H1 (cell line): ENCODE measurements around the gene GSG1L.

Experiments
- CEBPB ChIP-seq: IDR thresholded peaks from 2 replicates; pipeline ENCODE4 v1.6.1; 2012; ENCODE audit warnings: low read depth, low read length
- EGR1 ChIP-seq: IDR thresholded peaks from 2 replicates; pipeline ENCODE4 v1.6.1; 2011; ENCODE audit warnings: low read depth, low read length, borderline replicate concordance
- EP300 ChIP-seq, 2 experiments: IDR thresholded peaks; 1 replicate in 1 of 2; 2 replicates in 1 of 2; pipeline ENCODE4 v1.6.1; 2011 to 2012; ENCODE audit warnings: low read depth in 2 of 2, low read length in 2 of 2, mild to moderate bottlenecking in 2 of 2, borderline replicate concordance in 1 of 2, inconsistent platforms in 1 of 2, moderate library complexity in 1 of 2
- SAP30 ChIP-seq: fragments of 300-600 bp; sonication (generic); IDR thresholded peaks from 2 replicates; pipeline ENCODE4 v1.7.1; 2012; ENCODE audit warnings: low read length, moderate library complexity, mild to moderate bottlenecking, inconsistent platforms; ENCODE audit not compliant: insufficient read depth, insufficient replicate concordance
- SIX5 ChIP-seq: IDR thresholded peaks from 2 replicates; pipeline ENCODE4 v1.6.1; 2011; ENCODE audit warnings: mild to moderate bottlenecking, low read depth, low read length
- SRF ChIP-seq: IDR thresholded peaks from 2 replicates; pipeline ENCODE4 v1.6.1; 2011; ENCODE audit warnings: mild to moderate bottlenecking, low read depth, low read length, moderate library complexity
- SUZ12 ChIP-seq: fragments of 200-600 bp; sonication (generic); IDR thresholded peaks from 2 replicates; pipeline ENCODE4 v1.6.1; 2012; ENCODE audit warnings: mild to moderate bottlenecking, inconsistent platforms, low read length, moderate library complexity, mixed read lengths
- YY1 ChIP-seq: IDR thresholded peaks from 2 replicates; pipeline ENCODE4 v1.6.1; 2011; ENCODE audit warnings: low read depth, mild to moderate bottlenecking, low read length
- TF ChIP-seq, protein P1 (sequence below): IDR thresholded peaks from 2 replicates; pipeline ENCODE4 v1.6.1; 2011; ENCODE audit warnings: low read depth, mild to moderate bottlenecking, low read length; ENCODE audit not compliant: insufficient read depth
- TF ChIP-seq, protein P2 (sequence below), 3 experiments: IDR thresholded peaks; 1 replicate in 2 of 3; 2 replicates in 1 of 3; pipeline versions ENCODE4 v1.5.1 to v1.6.1; 2011; ENCODE audit warnings: low read length in 3 of 3, mild to moderate bottlenecking in 3 of 3, inconsistent platforms in 2 of 3, low read depth in 1 of 3, moderate library complexity in 1 of 3; ENCODE audit not compliant: insufficient read depth in 1 of 3; ENCODE audit errors: control extremely low read depth in 1 of 3

DNA sequence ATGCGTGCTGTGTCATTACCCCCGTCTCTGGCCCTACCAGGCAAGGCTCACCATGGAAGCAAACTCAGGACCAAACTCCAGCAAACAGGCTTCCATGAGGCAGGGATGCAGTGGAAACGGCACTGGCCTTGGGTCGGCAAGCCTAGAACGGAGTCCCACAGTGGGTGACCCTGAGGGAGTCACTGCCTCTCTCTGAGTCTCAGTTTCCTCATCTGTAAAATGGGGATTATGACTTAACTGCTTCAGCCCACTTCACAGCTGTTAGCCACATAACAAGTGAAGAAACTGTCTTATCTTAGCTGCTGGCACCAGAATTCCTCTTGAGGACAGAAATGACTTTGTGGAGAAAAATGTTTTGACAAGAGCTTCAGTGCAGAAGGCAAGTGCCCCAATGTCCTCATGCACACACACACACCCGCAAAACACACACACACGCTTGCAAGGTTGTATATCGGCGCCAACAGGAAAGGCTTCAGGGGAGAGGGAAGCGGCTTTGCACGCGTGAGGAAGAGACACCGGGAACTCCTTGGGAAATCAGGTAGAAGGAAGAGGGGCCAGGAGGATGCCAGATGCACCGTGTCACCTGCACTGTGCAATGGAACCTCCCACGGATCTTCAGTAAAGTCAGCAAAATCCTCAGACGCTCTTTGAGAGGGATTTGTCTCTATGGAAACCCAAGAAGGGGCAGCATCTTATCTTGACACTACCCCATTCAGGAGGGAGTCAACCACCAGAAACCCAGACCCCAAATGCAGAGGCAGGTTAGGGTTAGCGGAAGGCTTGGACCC, 53.7 kb downstream of the GSG1L start:
- TF ChIP-seq SRF (no peak), SUZ12 (no peak), CEBPB (no peak), EGR1 (no peak), EP300 (IDR thresholded peaks at IDR 0.05; ENCODE audit: borderline replicate concordance in 1 of 2, low read depth in 2 of 2, low read length in 2 of 2) (no peak), SIX5 (no peak), YY1 (no peak), SAP30 (no peak)
- TF ChIP-seq, protein P1, sequence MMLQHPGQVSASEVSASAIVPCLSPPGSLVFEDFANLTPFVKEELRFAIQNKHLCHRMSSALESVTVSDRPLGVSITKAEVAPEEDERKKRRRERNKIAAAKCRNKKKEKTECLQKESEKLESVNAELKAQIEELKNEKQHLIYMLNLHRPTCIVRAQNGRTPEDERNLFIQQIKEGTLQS = no peak
- TF ChIP-seq, protein P2, sequence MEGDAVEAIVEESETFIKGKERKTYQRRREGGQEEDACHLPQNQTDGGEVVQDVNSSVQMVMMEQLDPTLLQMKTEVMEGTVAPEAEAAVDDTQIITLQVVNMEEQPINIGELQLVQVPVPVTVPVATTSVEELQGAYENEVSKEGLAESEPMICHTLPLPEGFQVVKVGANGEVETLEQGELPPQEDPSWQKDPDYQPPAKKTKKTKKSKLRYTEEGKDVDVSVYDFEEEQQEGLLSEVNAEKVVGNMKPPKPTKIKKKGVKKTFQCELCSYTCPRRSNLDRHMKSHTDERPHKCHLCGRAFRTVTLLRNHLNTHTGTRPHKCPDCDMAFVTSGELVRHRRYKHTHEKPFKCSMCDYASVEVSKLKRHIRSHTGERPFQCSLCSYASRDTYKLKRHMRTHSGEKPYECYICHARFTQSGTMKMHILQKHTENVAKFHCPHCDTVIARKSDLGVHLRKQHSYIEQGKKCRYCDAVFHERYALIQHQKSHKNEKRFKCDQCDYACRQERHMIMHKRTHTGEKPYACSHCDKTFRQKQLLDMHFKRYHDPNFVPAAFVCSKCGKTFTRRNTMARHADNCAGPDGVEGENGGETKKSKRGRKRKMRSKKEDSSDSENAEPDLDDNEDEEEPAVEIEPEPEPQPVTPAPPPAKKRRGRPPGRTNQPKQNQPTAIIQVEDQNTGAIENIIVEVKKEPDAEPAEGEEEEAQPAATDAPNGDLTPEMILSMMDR (IDR thresholded peaks at IDR 0.05; ENCODE audit: control extremely low read depth in 1 of 3, insufficient read depth in 1 of 3, low read depth in 1 of 3, low read length in 3 of 3) = no peak
